ENCODE data around the gene AGTR1.

DNA sequence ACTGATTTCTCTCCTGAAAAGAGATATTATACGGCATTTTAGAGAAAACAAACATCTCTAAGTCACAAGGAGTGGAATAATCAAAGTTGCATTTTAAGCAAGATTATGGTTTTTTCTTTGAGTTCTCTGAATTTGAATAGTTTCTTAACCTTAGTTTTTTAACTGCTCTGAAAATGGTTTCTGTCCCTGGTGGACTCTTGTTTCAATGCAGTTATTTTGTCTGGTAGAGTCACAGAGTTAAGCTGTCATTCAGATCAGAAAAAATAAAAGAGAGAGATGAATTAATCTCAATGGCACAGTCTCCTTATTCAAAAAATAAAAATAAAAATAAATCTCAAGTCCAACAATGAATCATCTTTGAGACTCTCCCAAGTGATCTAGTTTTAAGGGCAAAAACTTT, 19.0 kb downstream of the AGTR1 start:
- TF ChIP-seq, protein P1, sequence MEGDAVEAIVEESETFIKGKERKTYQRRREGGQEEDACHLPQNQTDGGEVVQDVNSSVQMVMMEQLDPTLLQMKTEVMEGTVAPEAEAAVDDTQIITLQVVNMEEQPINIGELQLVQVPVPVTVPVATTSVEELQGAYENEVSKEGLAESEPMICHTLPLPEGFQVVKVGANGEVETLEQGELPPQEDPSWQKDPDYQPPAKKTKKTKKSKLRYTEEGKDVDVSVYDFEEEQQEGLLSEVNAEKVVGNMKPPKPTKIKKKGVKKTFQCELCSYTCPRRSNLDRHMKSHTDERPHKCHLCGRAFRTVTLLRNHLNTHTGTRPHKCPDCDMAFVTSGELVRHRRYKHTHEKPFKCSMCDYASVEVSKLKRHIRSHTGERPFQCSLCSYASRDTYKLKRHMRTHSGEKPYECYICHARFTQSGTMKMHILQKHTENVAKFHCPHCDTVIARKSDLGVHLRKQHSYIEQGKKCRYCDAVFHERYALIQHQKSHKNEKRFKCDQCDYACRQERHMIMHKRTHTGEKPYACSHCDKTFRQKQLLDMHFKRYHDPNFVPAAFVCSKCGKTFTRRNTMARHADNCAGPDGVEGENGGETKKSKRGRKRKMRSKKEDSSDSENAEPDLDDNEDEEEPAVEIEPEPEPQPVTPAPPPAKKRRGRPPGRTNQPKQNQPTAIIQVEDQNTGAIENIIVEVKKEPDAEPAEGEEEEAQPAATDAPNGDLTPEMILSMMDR (conservative IDR thresholded peaks at IDR 0.05), result peak; percentile 24; the same call in 1 of the 2 replicates
- TF ChIP-seq ZFX (IDR thresholded peaks at IDR 0.05), result no peak

Measured in C4-2B (cell line).